Activated CD4-positive, alpha-beta T cell treated with anti-CD3 and anti-CD28 coated beads, Interleukin-2, amount 50 U/mL, for 4 hours (primary cell): ENCODE data around the gene FTO.

Experiments used
- DNase-seq, 2 experiments: peaks; one replicate each; pipeline ENCODE4 v3.0.0-alpha.2; 2020

FTO gene

GRCh38 chr16:54099627-54100026 lies 395.7 kb downstream of the FTO start:
- DNase-seq, result no peak

GRCh38 chr16:54102888-54103866 lies 399.2 kb downstream of the FTO start:
- DNase-seq, result no peak

DNA sequence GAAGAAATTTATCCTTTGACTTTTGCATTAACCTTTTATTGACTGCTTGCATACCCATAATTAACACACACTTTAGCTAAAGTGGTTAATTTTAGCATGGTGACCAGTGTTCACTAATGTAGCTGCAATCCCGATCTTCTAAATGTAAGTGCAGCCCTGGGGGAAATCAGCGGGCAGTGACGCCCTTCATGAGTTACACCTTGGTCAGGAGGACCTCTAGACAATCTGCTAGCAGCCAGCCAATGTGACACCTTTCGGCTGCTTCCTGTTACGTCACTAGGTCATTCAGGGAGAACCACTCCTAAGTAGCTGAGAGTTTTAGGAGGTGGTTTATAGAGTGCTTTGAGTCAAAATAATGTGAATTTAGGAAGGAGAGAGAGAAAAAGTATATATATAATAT lies 402.1 kb downstream of the FTO start:
- DNase-seq, result no peak

DNA sequence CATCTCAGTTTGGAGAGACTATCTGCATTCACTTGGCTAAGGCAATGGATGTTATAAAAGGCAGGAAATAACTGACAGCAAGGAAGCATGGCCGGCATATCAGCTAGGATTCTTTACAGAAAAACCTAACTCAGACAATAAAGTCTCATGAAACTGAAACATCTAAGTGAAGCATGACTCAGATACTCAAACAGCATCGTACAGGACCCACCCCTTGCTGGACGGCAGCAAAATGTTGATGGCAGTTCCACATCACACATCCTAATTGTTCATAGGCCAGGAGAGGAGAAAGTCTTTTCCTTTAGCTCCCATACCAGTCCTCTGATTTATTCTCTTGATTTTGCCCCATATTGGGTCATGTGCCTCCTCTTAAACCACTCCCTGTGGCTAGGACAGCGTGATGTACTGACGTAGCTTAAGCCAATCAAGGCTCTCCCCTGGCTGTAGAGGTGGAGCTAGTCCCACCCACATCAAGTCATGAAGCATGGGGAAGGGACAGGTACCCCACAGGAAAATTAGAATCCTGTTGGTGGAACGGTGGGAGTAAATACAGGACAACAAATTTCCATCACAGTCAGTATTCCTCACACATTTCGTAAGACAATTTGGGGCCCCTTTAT lies 403.7 kb downstream of the FTO start:
- no peak for DNase-seq

GRCh38 chr16:54110016-54110981 lies 406.3 kb downstream of the FTO start:
- no peak for DNase-seq

DNA sequence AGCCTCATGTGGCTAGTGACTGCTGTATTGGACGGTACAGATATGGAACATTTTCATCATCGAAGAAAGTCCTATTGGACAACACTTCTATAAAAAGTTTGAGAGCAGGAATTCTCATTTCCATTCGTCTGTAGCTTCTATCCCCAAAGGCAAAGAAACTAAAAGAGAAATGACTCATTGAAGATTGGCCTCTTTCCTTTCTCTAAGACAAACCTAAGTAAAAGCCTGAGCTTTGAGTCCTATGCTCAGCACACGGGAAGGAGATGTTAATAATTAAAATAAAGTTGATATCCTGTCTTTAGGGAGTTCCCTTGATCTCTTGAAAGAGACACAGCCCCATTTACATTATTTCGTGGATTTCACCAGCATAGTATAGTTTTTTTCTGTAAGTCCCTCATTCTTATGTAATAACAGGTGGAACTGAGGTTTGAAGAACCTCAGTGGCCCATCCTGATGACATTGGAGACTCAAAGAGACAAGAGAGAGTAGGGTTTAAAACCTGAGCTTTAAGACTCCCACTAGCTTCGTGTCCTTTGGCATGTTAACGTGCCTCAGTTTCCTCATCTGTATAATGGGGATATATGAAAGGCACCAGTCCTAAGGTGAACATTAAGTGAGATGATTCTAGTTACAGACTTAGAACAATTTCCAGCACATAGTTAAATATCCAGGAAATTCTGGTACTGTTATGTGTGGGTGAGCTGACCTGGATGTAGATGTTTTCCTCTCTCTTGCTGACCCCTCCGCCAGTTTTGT lies 408.7 kb downstream of the FTO start:
- DNase-seq, result no peak

- DNase-seq, result no peak
These were observed 411.6 kb downstream of the FTO start for GRCh38 chr16:54115558-54115957.

DNA sequence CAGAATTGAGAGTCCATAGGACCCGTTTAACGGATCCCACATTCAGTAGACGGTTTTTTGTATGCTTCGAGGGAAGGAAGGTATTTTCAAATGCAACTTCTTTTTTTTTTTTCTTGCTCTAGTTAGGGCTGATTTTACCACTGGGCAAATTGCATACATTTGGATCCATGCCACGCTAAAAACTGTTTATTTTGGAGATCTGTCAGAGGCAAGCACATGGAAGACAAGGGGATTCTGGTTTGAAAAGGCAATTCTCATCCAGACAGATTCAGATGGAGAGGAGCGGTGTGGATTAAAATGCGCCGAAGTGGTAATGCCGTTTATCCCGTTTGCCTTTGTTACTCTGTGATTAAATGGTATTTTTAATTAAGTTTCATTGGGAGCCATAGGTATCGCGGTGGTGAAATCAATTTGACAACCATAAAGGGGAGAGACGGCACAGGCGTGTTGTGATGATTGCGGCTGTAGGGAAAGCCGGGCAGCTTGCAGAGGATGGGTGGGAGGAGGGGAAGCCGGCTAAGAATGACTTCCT lies 412.2 kb downstream of the FTO start:
- DNase-seq, result no peak

DNA sequence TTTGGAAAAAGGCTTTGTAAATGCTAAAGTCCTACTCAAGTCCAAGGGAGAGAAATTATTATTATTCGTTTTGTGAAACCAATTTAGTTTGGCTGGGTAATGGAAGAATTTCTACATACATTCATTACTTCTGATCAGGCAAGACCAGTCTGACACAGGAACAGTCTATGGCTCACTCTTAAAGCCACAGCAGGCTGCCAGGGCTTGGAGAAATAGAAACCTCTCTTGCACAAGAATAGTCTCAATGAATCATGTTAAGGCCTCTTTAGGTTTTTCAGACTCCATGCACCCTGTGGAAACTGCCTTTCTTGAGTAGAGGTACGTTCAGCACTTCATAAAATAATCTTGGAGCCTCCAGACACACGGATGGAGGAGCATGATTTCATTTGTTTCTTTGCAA lies 414.9 kb downstream of the FTO start:
- no peak for DNase-seq

- DNase-seq, result no peak
These were observed 417.0 kb downstream of the FTO start for GRCh38 chr16:54120846-54121480.

DNA sequence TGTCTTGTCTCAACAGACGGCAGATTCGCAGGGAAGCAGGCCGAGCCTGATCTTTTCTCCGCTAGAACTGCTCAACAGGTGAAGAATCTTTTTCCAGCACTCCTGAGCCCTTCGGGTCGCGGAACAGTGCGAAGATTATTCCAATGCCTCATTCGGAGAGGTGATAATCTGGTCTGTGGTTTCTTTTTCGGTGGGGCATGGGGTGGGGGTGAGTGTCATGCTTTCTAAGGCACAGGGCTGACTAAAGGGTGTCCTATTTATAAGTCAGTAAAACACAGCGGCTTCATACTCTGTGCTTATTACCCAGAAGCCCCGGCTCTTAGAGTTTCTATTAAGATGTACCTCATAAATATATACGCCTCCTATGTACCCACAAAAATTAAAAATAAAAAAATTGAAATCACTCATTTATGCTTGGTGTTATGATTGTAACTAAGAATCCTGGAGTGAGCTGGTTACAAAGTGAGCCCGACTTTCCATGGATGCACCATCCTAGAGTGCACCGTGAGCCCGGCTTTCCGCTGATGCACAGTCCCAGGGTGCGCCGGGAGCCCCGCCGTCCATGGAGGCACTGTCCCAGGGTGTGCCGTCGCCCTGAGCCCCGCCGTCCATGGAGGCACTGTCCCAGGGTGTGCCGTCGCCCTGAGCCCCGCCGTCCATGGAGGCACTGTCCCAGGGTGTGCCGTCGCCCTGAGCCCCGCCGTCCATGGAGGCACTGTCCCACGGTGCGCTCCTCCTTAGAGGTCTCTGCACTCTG lies 417.8 kb downstream of the FTO start:
- DNase-seq, result no peak

DNA sequence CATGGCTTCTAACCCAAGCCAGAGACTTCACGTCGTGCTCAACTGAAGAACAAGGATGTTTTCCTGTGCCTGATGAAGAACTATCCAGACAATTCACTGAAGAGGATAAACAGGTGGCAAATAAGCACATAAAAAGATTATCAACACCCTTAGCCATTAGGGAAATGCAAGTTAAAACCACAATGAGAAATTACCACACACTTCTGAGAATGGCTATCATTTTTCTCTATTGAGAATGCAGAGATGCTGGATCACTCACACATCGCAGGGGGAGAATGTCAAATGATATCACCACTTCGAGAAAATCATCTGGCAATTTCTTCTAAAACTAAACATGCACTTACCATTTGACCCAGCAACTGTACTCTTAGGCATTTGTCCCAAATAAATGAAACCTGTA lies 419.8 kb downstream of the FTO start:
- DNase-seq, result no peak

GRCh38 chr16:54125751-54126655 lies 422.0 kb downstream of the FTO start:
- DNase-seq, result no peak

GRCh38 chr16:54126907-54127306 lies 423.0 kb downstream of the FTO start:
- DNase-seq, result no peak

DNA sequence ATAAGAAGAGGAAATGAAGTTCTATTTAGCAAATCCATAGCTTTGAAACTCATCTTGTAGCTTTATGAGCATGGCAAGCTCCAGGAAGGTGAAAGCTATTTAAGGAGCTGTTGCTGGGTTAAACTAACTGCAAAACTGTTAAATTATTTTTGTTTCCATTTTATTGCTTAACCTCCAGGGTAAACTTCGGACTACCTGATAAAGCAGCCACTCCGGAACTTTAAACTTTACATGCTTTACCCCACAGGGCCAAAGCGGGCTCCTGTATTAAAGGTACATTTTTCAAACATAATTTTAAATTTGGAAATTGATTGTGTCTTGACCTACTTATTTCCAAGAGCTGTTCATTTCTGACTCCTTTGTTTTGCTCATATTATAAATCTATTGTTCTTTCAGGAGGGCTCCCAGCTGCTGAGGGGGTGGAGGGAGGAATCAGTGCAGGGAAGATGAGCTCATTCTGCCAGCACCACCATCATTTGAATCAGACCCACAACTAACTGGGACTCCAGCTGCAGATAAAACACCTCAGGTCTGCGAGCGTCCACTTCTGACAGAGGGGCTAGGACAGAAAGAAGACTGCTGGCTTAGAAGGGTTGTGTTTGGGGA lies 424.8 kb downstream of the FTO start:
- DNase-seq, result no peak

- DNase-seq, result no peak
These were observed 425.9 kb downstream of the FTO start for GRCh38 chr16:54129810-54130209.

DNA sequence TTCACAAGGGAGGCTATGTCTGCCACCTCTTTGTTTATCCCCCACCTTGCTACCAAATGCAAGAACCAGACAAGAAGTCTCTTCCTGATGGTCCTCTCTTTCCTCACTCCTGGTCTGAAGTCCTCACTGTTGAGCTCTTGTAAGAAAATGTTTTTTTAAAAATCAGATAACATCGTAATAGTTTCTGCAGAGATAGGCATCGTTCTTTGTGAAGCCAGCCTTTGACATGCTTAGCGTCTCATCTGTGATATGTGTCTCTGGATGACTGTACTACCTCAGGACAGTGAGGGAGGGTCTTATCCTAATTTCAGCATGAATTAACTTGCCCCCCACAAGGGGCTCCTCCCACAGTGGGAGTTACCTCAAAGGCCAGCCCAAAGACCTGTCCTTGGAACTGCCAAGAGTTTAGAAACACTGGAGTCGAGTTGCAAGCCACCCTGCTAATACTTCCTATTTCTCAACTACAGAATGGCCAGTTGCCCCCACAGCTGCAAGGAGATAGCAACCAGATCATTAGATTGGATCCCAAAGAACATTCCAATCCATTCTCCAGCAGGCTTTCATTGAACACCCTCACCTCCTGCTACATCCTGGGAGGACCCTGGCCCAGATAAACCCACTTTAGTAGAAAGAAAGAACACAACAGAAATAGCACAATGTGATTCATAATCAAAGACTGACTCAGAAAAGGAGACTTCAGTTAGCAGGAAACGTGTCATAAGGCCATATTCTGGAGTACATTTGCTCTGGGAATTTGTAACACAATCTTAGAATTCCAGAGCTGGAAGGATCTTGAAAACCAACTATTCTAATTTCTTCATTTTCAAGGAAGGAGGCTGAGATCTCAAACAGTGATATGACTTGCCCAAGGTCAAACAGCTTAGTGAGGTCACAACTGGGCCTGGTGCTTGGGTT lies 431.7 kb downstream of the FTO start:
- DNase-seq, result no peak

DNA sequence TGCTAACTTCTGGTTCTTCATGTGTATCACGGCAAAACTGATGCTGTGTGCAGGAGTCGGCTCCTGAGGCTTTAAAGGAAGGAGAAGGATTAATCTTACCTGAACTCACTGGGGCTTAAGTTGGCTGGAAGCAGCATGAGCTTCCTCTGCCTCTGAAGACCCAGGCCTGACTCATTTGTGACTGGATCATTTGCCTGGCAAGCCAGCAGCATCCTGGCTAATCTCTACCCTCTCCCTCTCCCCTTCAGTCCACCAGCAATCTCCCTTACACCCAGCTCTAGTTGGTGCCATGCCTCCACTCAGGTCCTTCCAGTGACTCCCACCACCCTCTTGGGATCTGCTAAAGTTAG lies 432.3 kb downstream of the FTO start:
- DNase-seq, result no peak
